Measurements from ENCODE around the gene A2ML1. TPM values are rescaled to one million over a fixed set of nuclear protein-coding genes. Genes with fewer than 3 reads are reported as not detected.
"Not testable (repeated sequence)": the region's sequence is repeated elsewhere in the genome, so short reads cannot be mapped to it uniquely, and the experiment has no call there.

Gene A2ML1
- total RNA-seq, 1 donor, result not detected

- no peak for TF ChIP-seq CTCF (IDR thresholded peaks at IDR 0.05; ENCODE audit: insufficient read depth, low read depth, low read length)
- no peak for DNase-seq (ENCODE audit: low read depth)
- H3K4me3 ChIP-seq (ENCODE audit: low read depth, low read length), result no peak overlapping the region
These were observed 23.9 kb downstream of the A2ML1 start for GRCh38 chr12:8846305-8846704.

GRCh38 chr12:8847435-8847834 lies 25.0 kb downstream of the A2ML1 start:
- no peak for DNase-seq (ENCODE audit: low read depth)
- H3K4me3 ChIP-seq (ENCODE audit: low read depth, low read length), result no peak overlapping the region
- TF ChIP-seq CTCF (IDR thresholded peaks at IDR 0.05; ENCODE audit: insufficient read depth, low read depth, low read length), result no peak

- H3K4me3 ChIP-seq (ENCODE audit: low read depth, low read length), result no peak overlapping the region
- DNase-seq (ENCODE audit: low read depth), result no peak
- TF ChIP-seq CTCF (IDR thresholded peaks at IDR 0.05; ENCODE audit: insufficient read depth, low read depth, low read length), result no peak
These were observed 27.5 kb downstream of the A2ML1 start for GRCh38 chr12:8849876-8850275.

- H3K4me3 ChIP-seq (ENCODE audit: low read depth, low read length), result no peak overlapping the region
- TF ChIP-seq CTCF (IDR thresholded peaks at IDR 0.05; ENCODE audit: insufficient read depth, low read depth, low read length), result no peak
- DNase-seq (ENCODE audit: low read depth), result no peak
These were observed 29.7 kb downstream of the A2ML1 start for GRCh38 chr12:8852119-8852518.

- DNase-seq (ENCODE audit: low read depth), result no peak
- no peak overlapping the region for H3K4me3 ChIP-seq (ENCODE audit: low read depth, low read length)
- TF ChIP-seq CTCF (IDR thresholded peaks at IDR 0.05; ENCODE audit: insufficient read depth, low read depth, low read length), result no peak
These were observed 33.5 kb downstream of the A2ML1 start for GRCh38 chr12:8855891-8856290.

GRCh38 chr12:8859448-8859847 lies 37.0 kb downstream of the A2ML1 start:
- H3K4me3 ChIP-seq (ENCODE audit: low read depth, low read length); DNase-seq (ENCODE audit: low read depth): not testable (repeated sequence)

- H3K4me3 ChIP-seq (ENCODE audit: low read depth, low read length), result no peak overlapping the region
- peak; percentile 69 for TF ChIP-seq CTCF (IDR thresholded peaks at IDR 0.05; ENCODE audit: insufficient read depth, low read depth, low read length)
- peak; percentile 54 for DNase-seq (ENCODE audit: low read depth)
These were observed 37.9 kb downstream of the A2ML1 start for GRCh38 chr12:8860165-8860961.
